GM12892 (cell line): ENCODE data around the gene KITLG.

Source experiments
- POLR2A ChIP-seq: IDR thresholded peaks from 2 replicates; pipeline ENCODE4 v1.6.1; 2011; ENCODE audit warnings: low read depth, low read length, control low read depth
- POLR2AphosphoS5 ChIP-seq: IDR thresholded peaks from 2 replicates; pipeline ENCODE4 v1.6.1; 2011; ENCODE audit warnings: low read depth, low read length, control low read depth
- TAF1 ChIP-seq: IDR thresholded peaks from 2 replicates; pipeline ENCODE4 v1.6.1; 2011; ENCODE audit warnings: low read depth, mild to moderate bottlenecking, control low read depth, low read length, borderline replicate concordance

- TF ChIP-seq POLR2A (no peak), POLR2AphosphoS5 (no peak), TAF1 (no peak)
Measured at GRCh38 chr12:88617352-88617751, 37.1 kb upstream of the KITLG start.
